Measurements from ENCODE around the gene ZNF525.

- no peak for TF ChIP-seq POLR2A (IDR thresholded peaks at IDR 0.05; ENCODE audit: borderline replicate concordance, extremely low read depth, insufficient read depth, insufficient read length)
- no peak for TF ChIP-seq CTCF (IDR thresholded peaks at IDR 0.05 in 2 of 3, conservative IDR thresholded peaks at IDR 0.05 in 1 of 3; ENCODE audit: borderline replicate concordance in 1 of 3, insufficient read depth in 1 of 3, low read depth in 2 of 3, low read length in 2 of 3)
- TF ChIP-seq SIN3A (IDR thresholded peaks at IDR 0.05; ENCODE audit: low read depth) = no peak
- no peak for TF ChIP-seq ATF3 (IDR thresholded peaks at IDR 0.05)
- TF ChIP-seq POLR2AphosphoS5 (IDR thresholded peaks at IDR 0.05; ENCODE audit: low read depth, low read length) = no peak
- no peak for TF ChIP-seq CEBPB (IDR thresholded peaks at IDR 0.05; ENCODE audit: low read depth)
- TF ChIP-seq EZH2 (IDR thresholded peaks at IDR 0.05) = no peak
Measured at GRCh38 chr19:53355739-53356138, 9.8 kb upstream of the ZNF525 start.

Data from HCT116 (cell line).